Stomach (tissue), 4 donors: ENCODE data around the gene MUC6.

ENCODE experiments used
- CTCF ChIP-seq, 7 experiments: fragments of 450-650 bp in 4 of 7; fragments of 200-600 bp in 3 of 7; sonication (generic) in 3 of 7; IDR thresholded peaks; one replicate each; pipeline ENCODE4 v1.5.1; 2016 to 2019; ENCODE audit warnings: antibody characterized with exemption in 7 of 7, control low read depth in 2 of 7, mild to moderate bottlenecking in 1 of 7
- POLR2A ChIP-seq, 4 donors: fragments of 450-650 bp; IDR thresholded peaks; one replicate each; pipeline ENCODE4 v1.6.1; 2016; ENCODE audit warnings: antibody characterized with exemption in 4 of 4, control low read depth in 2 of 4, mild to moderate bottlenecking in 1 of 4, moderate library complexity in 1 of 4

DNA sequence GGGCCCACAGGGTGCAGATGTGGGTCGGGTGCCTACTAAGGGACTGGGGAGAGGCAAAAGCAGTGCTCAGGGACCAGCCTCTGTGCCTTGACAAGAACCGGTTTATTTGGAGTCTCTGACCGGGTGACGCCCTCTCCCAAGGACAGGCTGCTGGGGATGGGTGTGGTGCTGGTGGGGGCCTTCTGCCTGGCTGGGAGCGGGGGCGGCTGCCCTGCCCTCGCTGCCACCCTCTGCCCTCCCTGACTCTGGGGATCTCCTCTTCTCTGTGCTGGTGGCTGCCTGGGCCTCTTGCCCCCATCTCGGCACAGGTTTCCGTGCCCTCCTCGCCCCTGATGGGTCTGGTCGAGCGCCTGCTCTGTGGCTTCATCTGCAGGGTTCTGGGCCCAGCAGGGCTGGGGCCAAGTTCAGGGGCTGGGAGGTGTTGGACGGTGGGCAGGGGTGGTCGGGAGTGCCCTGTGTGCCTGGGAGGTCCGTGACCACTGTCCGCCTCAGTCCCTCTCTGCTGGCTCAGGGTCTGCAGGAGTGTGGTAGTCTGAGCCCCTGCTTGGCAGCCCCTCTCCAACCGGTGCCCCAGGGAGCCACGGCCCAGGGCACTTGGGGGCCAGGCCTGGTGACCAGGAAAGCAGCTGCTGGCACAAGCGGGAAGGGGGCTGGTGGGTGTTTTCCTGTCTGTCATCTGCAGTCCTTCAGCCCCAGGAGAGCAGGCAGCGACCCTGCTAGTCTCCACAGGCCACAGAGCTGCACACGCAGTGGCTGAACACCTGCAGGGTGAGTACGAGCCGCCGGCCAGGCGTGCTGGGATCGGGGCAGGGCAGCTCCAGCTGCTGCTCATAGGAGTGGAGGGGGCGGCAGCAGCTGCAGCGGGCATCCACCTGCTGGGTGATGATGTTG, 23.5 kb downstream of the MUC6 start:
- TF ChIP-seq CTCF (IDR thresholded peaks at IDR 0.05) (no peak), POLR2A (IDR thresholded peaks at IDR 0.05) (no peak)
